GM21786 (cell line): ENCODE results near the gene CHST15.
"Not testable (repeated sequence)": the region's sequence is repeated elsewhere in the genome, so short reads cannot be mapped to it uniquely, and the experiment has no call there.

Experiments used
- ATAC-seq: cut with Tn5 transposase; IDR thresholded peaks from one replicate; pipeline ENCODE4 v1.9.1; 2021; ENCODE audit not compliant: unreplicated experiment

CHST15 gene

GRCh38 chr10:124100124-124100523, 6.7 kb upstream of the CHST15 start:
- no peak for ATAC-seq

GRCh38 chr10:124099604-124100003, 6.2 kb upstream of the CHST15 start:
- ATAC-seq: no peak

- ATAC-seq: no peak
Observed at GRCh38 chr10:124098575-124098974, 5.2 kb upstream of the CHST15 start.

- no peak for ATAC-seq
Observed at GRCh38 chr10:124097883-124098282, 4.5 kb upstream of the CHST15 start.

- ATAC-seq: no peak
Observed at GRCh38 chr10:124096494-124096893, 3.1 kb upstream of the CHST15 start.

- not testable (repeated sequence) for ATAC-seq
Observed at GRCh38 chr10:124095801-124096200, 2.4 kb upstream of the CHST15 start.

GRCh38 chr10:124095096-124095495, 1.7 kb upstream of the CHST15 start:
- ATAC-seq: no peak

- no peak for ATAC-seq
Observed at GRCh38 chr10:124094419-124094785, 1.0 kb upstream of the CHST15 start.

GRCh38 chr10:124093774-124094418, 498 bp upstream of the CHST15 start:
- ATAC-seq: not testable (repeated sequence)

- no peak for ATAC-seq
Observed at GRCh38 chr10:124092250-124092859, 1.0 kb downstream of the CHST15 start.

GRCh38 chr10:124091646-124092249, 1.6 kb downstream of the CHST15 start:
- no peak for ATAC-seq

GRCh38 chr10:124090601-124091209, 2.7 kb downstream of the CHST15 start:
- ATAC-seq: no peak

GRCh38 chr10:124089859-124090258, 3.5 kb downstream of the CHST15 start:
- ATAC-seq: no peak

- ATAC-seq: no peak
Observed at GRCh38 chr10:124088915-124089314, 4.5 kb downstream of the CHST15 start.

- no peak for ATAC-seq
Observed at GRCh38 chr10:124087672-124088634, 5.4 kb downstream of the CHST15 start.

GRCh38 chr10:124086787-124087671, 6.4 kb downstream of the CHST15 start:
- no peak for ATAC-seq

GRCh38 chr10:124086097-124086710, 7.2 kb downstream of the CHST15 start:
- ATAC-seq: no peak

- no peak for ATAC-seq
Observed at GRCh38 chr10:124085680-124086079, 7.7 kb downstream of the CHST15 start.

GRCh38 chr10:124084708-124085107, 8.7 kb downstream of the CHST15 start:
- ATAC-seq: no peak
